ENCODE results near the gene LRIG1.

- TF ChIP-seq POLR2AphosphoS5 (IDR thresholded peaks at IDR 0.05), result no peak
- no peak for TF ChIP-seq CTCF (IDR thresholded peaks at IDR 0.05)
- TF ChIP-seq EP300 (IDR thresholded peaks at IDR 0.05), result no peak
These were observed 14.2 kb downstream of the LRIG1 start for GRCh38 chr3:66486646-66487045.

Data from upper lobe of left lung (tissue), 4 donors.